ENCODE measurements around the gene SCD5. TPM values are rescaled to one million over a fixed set of nuclear protein-coding genes. Genes with fewer than 3 reads are reported as not detected.

The SCD5 gene
- total RNA-seq, 6 experiments from 2014 or later = 0.62 to 1.4 (median 0.96) TPM

- H3K27me3 ChIP-seq = no peaks in the 10 kb centered on the region
- no peak for TF ChIP-seq POLR2A (IDR thresholded peaks at IDR 0.05)
- TF ChIP-seq CTCF (IDR thresholded peaks at IDR 0.05) = no peak
- 71% methylated on average over 1 of the region's 2 CpGs for WGBS (ENCODE audit: insufficient coverage, low coverage, low lambda C conversion rate, missing lambda C conversion rate)
- H3K4me3 ChIP-seq = no peak overlapping the region
- no peak overlapping the region for H3K27ac ChIP-seq
- DNase-seq (no peak), ATAC-seq (peak in 1 of 4 donors; percentile 19)
- H3K36me3 ChIP-seq = no peaks in the 10 kb centered on the region
- no peaks in the 10 kb centered on the region for H3K9me3 ChIP-seq
- intact Hi-C loops (cut with DNase I) = no loop called here
- no peaks in the 10 kb centered on the region for H3K4me1 ChIP-seq
Measured at GRCh38 chr4:82691431-82691830, 107.2 kb downstream of the SCD5 start.

GRCh38 chr4:82688091-82688795, 110.4 kb downstream of the SCD5 start:
- Histone ChIP-seq H3K4me3 (no peak overlapping the region), H3K4me1 (no peaks in the 10 kb centered on the region), H3K36me3 (no peaks in the 10 kb centered on the region), H3K27ac (no peak overlapping the region), H3K9me3 (no peaks in the 10 kb centered on the region), H3K27me3 (no peaks in the 10 kb centered on the region)
- ATAC-seq = no peak
- no peak for DNase-seq
- intact Hi-C loops (cut with DNase I) = no loop called here
- WGBS (ENCODE audit: insufficient coverage, low coverage, low lambda C conversion rate, missing lambda C conversion rate) = 63% methylated on average over 6 of the region's 6 CpGs
- TF ChIP-seq CTCF (IDR thresholded peaks at IDR 0.05) = no peak
- no peak for TF ChIP-seq POLR2A (IDR thresholded peaks at IDR 0.05)

GRCh38 chr4:82687531-82687930, 111.1 kb downstream of the SCD5 start:
- no peak overlapping the region for H3K4me3 ChIP-seq
- WGBS (ENCODE audit: insufficient coverage, low coverage, low lambda C conversion rate, missing lambda C conversion rate) = 65% methylated on average over 6 of the region's 6 CpGs
- no peaks in the 10 kb centered on the region for H3K27me3 ChIP-seq
- H3K9me3 ChIP-seq = no peaks in the 10 kb centered on the region
- no peak for DNase-seq
- H3K4me1 ChIP-seq = no peaks in the 10 kb centered on the region
- no peak overlapping the region for H3K27ac ChIP-seq
- no peaks in the 10 kb centered on the region for H3K36me3 ChIP-seq
- no peak for ATAC-seq
- intact Hi-C loops (cut with DNase I) = no loop called here
- TF ChIP-seq POLR2A (IDR thresholded peaks at IDR 0.05) (no peak), CTCF (IDR thresholded peaks at IDR 0.05) (no peak)

GRCh38 chr4:82681754-82682153, 116.8 kb downstream of the SCD5 start:
- Histone ChIP-seq H3K27ac (no peak overlapping the region), H3K4me3 (no peak overlapping the region), H3K9me3 (no peaks in the 10 kb centered on the region), H3K4me1 (no peaks in the 10 kb centered on the region), H3K36me3 (no peaks in the 10 kb centered on the region), H3K27me3 (no peaks in the 10 kb centered on the region)
- DNase-seq = no peak
- intact Hi-C loops (cut with DNase I) = no loop called here
- no peak for TF ChIP-seq CTCF (IDR thresholded peaks at IDR 0.05)
- no peak for TF ChIP-seq POLR2A (IDR thresholded peaks at IDR 0.05)
- WGBS (ENCODE audit: insufficient coverage, low coverage, low lambda C conversion rate, missing lambda C conversion rate) = 38% methylated on average over 1 of the region's 1 CpG
- no peak for ATAC-seq

Measured in right lobe of liver (tissue), 6 donors.